Sigmoid colon (tissue), 3 donors: ENCODE measurements around the gene CROCC.

Experiments used
- CTCF ChIP-seq, 4 experiments: fragments of 450-650 bp in 3 of 4; fragments of 200-600 bp in 1 of 4; IDR thresholded peaks; one replicate each; pipeline ENCODE4 v1.5.1; 2016 to 2019; ENCODE audit warnings: antibody characterized with exemption in 4 of 4, mild to moderate bottlenecking in 3 of 4, moderate library complexity in 2 of 4
- POLR2A ChIP-seq, 2 donors: fragments of 450-650 bp; IDR thresholded peaks; one replicate each; pipeline ENCODE4 v1.6.1; 2016; ENCODE audit warnings: antibody characterized with exemption in 2 of 2, mild to moderate bottlenecking in 2 of 2, moderate library complexity in 2 of 2

GRCh38 chr1:16927256-16927655 is 5.5 kb downstream of the CROCC start:
- no peak for TF ChIP-seq CTCF (IDR thresholded peaks at IDR 0.05)
- no peak for TF ChIP-seq POLR2A (IDR thresholded peaks at IDR 0.05)
